HG03108 (cell line): ENCODE results near the gene SCAMP3.
"Not testable (repeated sequence)": the region's sequence is repeated elsewhere in the genome, so short reads cannot be mapped to it uniquely, and the experiment has no call there.

Experiments
- ATAC-seq: cut with Tn5 transposase; IDR thresholded peaks from one replicate; pipeline ENCODE4 v1.9.1; 2021; ENCODE audit warnings: moderate library complexity; ENCODE audit not compliant: unreplicated experiment

SCAMP3 gene

DNA sequence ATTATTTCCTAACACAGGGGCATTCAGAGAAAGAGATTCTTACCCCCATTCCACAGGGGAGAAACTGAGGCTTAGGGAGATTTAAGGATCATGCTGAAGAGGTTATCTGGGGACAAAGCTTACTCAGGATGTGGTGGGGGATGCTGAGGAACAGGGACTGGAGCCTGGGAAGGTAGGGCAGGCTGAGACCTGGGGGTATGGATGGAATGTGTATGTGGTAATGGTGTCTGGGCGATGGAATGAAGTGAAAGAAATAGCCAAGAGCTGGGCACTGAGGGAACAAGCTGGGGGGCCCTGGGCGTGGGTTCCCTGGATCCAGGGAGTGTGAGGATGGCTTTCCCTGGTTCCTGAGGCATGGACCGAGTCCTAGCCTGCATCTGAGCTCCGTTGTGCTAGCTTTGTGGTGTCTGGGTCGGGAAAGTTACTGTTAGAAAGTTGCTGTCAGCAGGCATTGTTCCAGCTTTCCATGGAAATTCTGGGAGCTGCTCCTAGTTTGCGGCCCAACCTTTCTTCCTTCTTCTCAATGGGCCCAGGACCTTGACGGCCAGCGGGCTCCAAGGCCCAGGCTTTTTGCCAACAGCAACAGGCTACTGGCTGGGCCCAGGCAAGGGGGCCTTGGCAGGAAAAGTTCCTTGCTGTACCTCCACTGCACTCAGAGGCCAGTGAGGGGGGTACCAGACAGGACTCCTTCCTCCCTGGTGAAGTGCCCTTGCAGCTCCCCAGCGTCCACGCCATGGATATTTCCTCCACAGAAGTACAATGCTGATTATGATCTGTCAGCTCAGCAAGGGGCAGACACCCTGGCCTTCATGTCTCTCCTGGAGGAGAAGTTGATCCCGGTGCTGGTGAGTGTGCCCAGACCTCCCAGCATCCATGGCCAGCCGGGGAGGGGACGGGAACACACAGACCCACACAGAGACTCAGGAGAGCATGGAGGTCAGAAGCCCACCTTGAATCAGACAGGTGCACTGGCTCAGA is 29.9 kb downstream of the SCAMP3 start:
- not testable (repeated sequence) for ATAC-seq

- not testable (repeated sequence) for ATAC-seq
These were observed 30.9 kb downstream of the SCAMP3 start for GRCh38 chr1:155231302-155231701.

- ATAC-seq, result no peak
These were observed 34.1 kb downstream of the SCAMP3 start for GRCh38 chr1:155228096-155228427.

GRCh38 chr1:155227261-155228095 is 34.7 kb downstream of the SCAMP3 start:
- ATAC-seq, result peak; percentile 87

DNA sequence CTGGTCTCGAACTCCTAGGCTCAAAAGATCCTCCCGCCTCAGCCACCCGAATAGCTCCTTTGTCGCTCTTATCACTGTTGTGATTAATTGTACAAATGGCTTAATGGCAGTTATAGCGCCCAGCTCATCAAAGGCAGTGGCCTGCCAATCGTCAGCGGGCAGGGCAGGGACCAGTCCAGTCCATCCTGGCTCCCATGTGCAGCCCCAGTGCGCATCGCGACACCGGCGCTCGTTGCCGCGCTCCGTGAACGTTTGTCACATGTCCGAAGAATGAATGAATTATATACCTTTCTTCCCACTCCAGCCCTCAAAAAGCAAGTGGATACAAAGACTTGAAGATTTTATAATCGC is 35.3 kb downstream of the SCAMP3 start:
- no peak for ATAC-seq

GRCh38 chr1:155226188-155226909 is 35.8 kb downstream of the SCAMP3 start:
- ATAC-seq, result no peak

DNA sequence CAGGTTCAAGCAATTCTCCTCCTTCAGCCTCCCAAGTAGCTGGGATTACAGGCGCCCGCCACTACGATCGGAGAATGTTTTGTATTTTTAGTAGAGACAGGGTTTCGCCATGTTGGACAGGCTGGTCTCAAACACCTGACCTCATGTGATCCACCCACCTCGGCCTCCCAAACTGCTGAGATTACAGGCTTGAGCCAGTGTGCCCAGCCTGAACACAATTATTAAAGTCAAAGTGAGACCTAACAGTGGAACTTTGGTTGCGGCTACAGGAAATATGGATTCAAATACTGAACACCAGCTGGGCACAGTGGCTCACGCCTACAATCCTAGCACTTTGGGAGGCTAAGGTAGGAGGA is 36.8 kb downstream of the SCAMP3 start:
- ATAC-seq, result not testable (repeated sequence)

DNA sequence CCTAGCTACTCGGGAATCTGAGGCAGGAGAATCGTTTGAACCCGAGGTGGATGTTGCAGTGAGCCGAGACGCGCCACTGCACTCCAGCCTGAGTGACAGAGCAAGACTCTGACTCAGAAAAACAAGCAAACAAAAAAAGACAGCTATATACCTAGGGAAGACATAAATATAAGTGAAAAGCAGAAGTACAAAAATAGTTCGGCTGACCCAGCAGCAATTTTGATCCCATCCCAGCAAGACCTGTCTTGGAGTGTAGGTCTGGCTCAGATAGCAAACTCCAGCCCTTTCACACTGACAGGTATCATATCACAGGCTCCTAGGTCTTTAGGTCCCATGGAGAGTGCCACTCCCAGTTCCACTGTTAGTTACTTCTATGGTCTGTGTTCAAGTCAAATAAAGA is 39.1 kb downstream of the SCAMP3 start:
- ATAC-seq, result no peak

- not testable (repeated sequence) for ATAC-seq
These were observed 41.8 kb downstream of the SCAMP3 start for GRCh38 chr1:155220211-155220965.

- no peak for ATAC-seq
These were observed 42.5 kb downstream of the SCAMP3 start for GRCh38 chr1:155219592-155220031.

GRCh38 chr1:155218854-155219591 is 43.1 kb downstream of the SCAMP3 start:
- no peak for ATAC-seq

DNA sequence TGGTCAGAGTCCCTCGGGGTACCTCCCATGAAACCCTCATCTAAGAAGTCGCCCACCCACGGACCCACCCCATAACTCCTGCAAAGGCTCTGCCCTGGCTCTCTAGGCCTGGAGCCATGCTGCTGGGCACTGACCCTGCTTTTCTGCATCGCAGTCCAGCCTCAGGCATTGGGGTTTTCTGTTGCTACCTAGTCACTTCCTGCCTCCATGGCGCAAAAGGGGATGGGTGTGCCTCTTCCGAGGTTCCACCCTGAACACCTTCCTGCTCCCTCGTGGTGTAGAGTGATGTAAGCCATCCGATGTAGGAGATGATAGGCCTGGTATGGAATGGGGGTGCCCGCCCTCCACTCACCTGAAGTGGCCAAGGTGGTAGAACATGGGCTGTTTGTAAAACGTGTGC is 47.5 kb downstream of the SCAMP3 start:
- ATAC-seq, result not testable (repeated sequence)

- ATAC-seq, result not testable (repeated sequence)
These were observed 50.1 kb downstream of the SCAMP3 start for GRCh38 chr1:155212051-155212440.

- ATAC-seq, result not testable (repeated sequence)
These were observed 50.6 kb downstream of the SCAMP3 start for GRCh38 chr1:155211381-155212050.

DNA sequence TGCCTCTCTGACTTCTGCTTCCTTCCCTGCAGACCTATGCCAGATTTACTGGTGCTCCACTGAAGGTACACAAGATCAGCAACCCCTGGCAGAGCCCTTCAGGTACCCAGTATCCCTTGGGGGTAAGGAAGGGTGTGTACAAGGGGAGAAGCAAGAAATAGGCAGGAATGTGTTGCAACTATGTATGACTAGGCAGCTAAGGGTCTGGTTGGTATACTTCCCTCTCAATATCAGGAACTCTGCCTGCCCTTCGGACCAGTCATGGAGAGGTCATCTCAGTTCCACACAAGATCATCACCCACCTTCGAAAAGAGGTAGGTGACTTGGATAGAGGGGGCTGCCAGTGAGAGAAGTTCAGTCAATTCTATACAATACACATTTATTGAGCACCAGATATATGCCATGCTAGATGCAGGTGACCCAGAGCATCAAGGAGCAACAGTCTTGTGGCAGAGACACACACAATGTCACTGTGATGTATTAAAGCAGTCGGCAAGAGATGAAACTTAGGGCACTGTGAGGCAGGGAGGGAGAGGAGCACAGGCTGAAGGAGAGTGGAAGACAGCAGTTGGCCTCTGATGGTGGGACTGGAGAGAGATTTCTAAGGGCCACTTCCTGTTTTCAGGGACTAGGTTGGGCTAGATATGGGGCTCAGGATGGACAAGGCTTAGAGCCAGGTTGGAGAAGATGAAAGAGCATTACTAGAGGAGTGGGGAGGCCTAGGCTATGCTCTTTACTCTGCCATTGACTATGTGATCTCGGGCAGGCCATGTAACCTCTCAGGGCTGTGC is 51.7 kb downstream of the SCAMP3 start:
- no peak for ATAC-seq

- no peak for ATAC-seq
These were observed 52.8 kb downstream of the SCAMP3 start for GRCh38 chr1:155209312-155209721.

GRCh38 chr1:155208541-155209311 is 53.4 kb downstream of the SCAMP3 start, which contains the start of gene MTX1:
Gene MTX1, plus strand, starts transcription at chr1:155208695. Its CDS starts 110 bp downstream, at chr1:155208805.
- peak; percentile 59 for ATAC-seq
